Measurements from ENCODE around the gene LAMC1. TPM values are rescaled to one million over a fixed set of nuclear protein-coding genes. Genes with fewer than 3 reads are reported as not detected.

Gene LAMC1
- polyA plus RNA-seq, 1 of the 3 experiments (the other 2 are of a cell fraction) = 101 TPM

DNA sequence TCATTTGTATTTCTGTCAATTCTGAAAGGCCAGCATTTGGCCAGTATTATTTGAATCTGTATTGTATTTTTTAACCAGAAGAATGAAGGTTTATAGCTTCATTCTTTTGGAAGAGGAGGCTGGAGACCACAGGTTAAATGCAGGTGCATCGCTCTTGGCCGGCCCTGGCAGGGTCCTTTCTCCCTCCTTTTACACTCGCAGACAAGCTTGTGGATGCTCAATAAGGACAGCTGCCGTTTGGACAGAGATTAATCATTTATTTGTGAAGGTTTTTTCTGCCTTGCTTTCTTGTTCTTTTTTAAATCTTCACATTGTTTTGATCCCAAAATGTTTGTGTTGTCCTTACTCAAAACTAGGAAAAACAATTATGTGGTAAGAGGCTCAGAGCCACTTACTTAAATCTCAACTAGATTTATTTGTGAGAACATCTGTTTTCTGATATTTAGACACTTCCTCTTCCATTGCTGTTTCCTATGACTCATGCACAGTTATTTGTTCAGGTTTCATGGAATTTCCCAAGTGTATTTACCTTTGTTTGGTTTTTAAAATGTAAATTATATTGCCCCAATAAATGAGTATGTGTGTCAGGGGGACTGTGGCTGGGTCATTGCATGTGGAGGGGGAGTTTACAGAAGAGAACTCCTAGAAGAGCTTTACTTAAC lies 116.2 kb downstream of the LAMC1 start:
- peak overlapping the region; percentile 43 to 77 for H3K27ac ChIP-seq (ENCODE audit: low read depth in 2 of 2, low read length in 1 of 2)
- WGBS (ENCODE audit: low lambda C conversion rate) = 69% methylated on average over 4 of the region's 4 CpGs

DNA sequence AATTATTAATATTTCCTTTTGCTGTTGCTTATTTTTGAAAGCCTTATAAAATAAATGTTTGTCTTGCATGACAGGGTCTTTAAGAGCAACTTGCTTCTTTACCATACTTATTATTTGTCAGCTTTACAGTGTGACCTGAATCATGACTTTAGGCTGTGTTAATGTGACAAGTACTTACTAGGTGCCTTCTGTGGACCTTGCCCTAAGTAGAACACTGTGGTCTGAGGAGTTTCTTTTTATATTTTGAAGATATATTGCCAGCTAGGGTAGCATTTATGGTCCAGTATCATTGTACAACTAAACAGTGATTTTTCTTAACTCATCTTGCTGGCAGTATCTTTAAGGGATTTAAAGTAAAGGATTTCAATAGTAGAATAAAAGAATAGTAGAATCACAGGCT lies 117.4 kb downstream of the LAMC1 start:
- Histone ChIP-seq H3K9me2 (no peaks in the 10 kb centered on the region), H3K4me2 (no peak overlapping the region), H3K36me3 (replicated peaks in 1 of 2; ENCODE audit: control insufficient read depth in 1 of 2, insufficient read depth in 2 of 2, low read length in 1 of 2) (peaks cover 71 to 80% of the 10 kb centered on the region in 2 experiments), H3F3A (replicated peaks; ENCODE audit: insufficient read depth) (peaks cover 3% of the 10 kb centered on the region), H3K9me3 (no peaks in the 10 kb centered on the region), H2AFZ (ENCODE audit: low read depth) (no peak overlapping the region), H3K27me3 (ENCODE audit: insufficient read depth) (no peaks in the 10 kb centered on the region), H3K27ac (ENCODE audit: low read depth in 2 of 2, low read length in 1 of 2) (no peak overlapping the region), H3K4me1 (ENCODE audit: control insufficient read depth in 1 of 2, insufficient read depth in 2 of 2, low read depth in 1 of 2, low read length in 1 of 2) (peaks cover 0 to 6% of the 10 kb centered on the region in 2 experiments; a peak in 2 of 4 replicates), H4K20me1 (ENCODE audit: insufficient read depth) (no peaks in the 10 kb centered on the region), H3K79me2 (ENCODE audit: insufficient read depth) (no peaks in the 10 kb centered on the region), H3K4me3 (ENCODE audit: low read depth in 2 of 2, low read length in 1 of 2) (no peak overlapping the region), H3K9ac (no peak overlapping the region)
- no peak for DNase-seq
- CTCF ChIA-PET = interaction anchor here (0.8 kb wide), 1 partner anchor 9 kb away, joined by 3 read pairs; no protein-coding TSS in a partner anchor
- TF ChIP-seq RCOR1 (IDR thresholded peaks at IDR 0.05; ENCODE audit: low read length) (no peak), JUND (IDR thresholded peaks at IDR 0.05) (no peak), GABPA (IDR thresholded peaks at IDR 0.05; ENCODE audit: low read depth) (no peak), TEAD4 (IDR thresholded peaks at IDR 0.05; ENCODE audit: borderline replicate concordance, insufficient read depth) (no peak), FOXJ3 (CRISPR knock-in tag; IDR thresholded peaks at IDR 0.05) (no peak), RFX5 (IDR thresholded peaks at IDR 0.05; ENCODE audit: low read length) (no peak), TAF1 (IDR thresholded peaks at IDR 0.05; ENCODE audit: borderline replicate concordance, low read depth, low read length) (no peak), FOXM1 (IDR thresholded peaks at IDR 0.05; ENCODE audit: low read depth) (no peak), ELF1 (IDR thresholded peaks at IDR 0.05) (no peak), EP300 (IDR thresholded peaks at IDR 0.05; ENCODE audit: borderline replicate concordance in 1 of 2, low read depth in 1 of 2, low read length in 1 of 2) (no peak), FOSL2 (IDR thresholded peaks at IDR 0.05; ENCODE audit: borderline replicate concordance, low read depth) (no peak), NFIC (IDR thresholded peaks at IDR 0.05; ENCODE audit: borderline replicate concordance) (no peak), NRF1 (IDR thresholded peaks at IDR 0.05; ENCODE audit: low read depth, low read length) (no peak)
- TF ChIP-seq, protein P1, sequence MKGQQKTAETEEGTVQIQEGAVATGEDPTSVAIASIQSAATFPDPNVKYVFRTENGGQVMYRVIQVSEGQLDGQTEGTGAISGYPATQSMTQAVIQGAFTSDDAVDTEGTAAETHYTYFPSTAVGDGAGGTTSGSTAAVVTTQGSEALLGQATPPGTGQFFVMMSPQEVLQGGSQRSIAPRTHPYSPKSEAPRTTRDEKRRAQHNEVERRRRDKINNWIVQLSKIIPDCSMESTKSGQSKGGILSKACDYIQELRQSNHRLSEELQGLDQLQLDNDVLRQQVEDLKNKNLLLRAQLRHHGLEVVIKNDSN (IDR thresholded peaks at IDR 0.05; ENCODE audit: borderline replicate concordance, low read depth) = no peak
- TF ChIP-seq, protein P2, sequence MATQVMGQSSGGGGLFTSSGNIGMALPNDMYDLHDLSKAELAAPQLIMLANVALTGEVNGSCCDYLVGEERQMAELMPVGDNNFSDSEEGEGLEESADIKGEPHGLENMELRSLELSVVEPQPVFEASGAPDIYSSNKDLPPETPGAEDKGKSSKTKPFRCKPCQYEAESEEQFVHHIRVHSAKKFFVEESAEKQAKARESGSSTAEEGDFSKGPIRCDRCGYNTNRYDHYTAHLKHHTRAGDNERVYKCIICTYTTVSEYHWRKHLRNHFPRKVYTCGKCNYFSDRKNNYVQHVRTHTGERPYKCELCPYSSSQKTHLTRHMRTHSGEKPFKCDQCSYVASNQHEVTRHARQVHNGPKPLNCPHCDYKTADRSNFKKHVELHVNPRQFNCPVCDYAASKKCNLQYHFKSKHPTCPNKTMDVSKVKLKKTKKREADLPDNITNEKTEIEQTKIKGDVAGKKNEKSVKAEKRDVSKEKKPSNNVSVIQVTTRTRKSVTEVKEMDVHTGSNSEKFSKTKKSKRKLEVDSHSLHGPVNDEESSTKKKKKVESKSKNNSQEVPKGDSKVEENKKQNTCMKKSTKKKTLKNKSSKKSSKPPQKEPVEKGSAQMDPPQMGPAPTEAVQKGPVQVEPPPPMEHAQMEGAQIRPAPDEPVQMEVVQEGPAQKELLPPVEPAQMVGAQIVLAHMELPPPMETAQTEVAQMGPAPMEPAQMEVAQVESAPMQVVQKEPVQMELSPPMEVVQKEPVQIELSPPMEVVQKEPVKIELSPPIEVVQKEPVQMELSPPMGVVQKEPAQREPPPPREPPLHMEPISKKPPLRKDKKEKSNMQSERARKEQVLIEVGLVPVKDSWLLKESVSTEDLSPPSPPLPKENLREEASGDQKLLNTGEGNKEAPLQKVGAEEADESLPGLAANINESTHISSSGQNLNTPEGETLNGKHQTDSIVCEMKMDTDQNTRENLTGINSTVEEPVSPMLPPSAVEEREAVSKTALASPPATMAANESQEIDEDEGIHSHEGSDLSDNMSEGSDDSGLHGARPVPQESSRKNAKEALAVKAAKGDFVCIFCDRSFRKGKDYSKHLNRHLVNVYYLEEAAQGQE (IDR thresholded peaks at IDR 0.05; ENCODE audit: low read depth, low read length) = no peak
- TF ChIP-seq, protein P3, sequence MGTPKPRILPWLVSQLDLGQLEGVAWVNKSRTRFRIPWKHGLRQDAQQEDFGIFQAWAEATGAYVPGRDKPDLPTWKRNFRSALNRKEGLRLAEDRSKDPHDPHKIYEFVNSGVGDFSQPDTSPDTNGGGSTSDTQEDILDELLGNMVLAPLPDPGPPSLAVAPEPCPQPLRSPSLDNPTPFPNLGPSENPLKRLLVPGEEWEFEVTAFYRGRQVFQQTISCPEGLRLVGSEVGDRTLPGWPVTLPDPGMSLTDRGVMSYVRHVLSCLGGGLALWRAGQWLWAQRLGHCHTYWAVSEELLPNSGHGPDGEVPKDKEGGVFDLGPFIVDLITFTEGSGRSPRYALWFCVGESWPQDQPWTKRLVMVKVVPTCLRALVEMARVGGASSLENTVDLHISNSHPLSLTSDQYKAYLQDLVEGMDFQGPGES (IDR thresholded peaks at IDR 0.05; ENCODE audit: low read depth, low read length) = no peak
- POLR2A ChIA-PET = no interaction called here

More for the DNA sequence above, 116.2 kb downstream of the LAMC1 start:
- POLR2A ChIA-PET = interaction anchor here (1.0 kb wide), 1 partner anchor 10 kb away, joined by 4 read pairs; no protein-coding TSS in a partner anchor
- Histone ChIP-seq H3F3A (replicated peaks; ENCODE audit: insufficient read depth) (peaks cover 3% of the 10 kb centered on the region), H4K20me1 (ENCODE audit: insufficient read depth) (no peaks in the 10 kb centered on the region), H3K36me3 (replicated peaks in 1 of 2; ENCODE audit: control insufficient read depth in 1 of 2, insufficient read depth in 2 of 2, low read length in 1 of 2) (peaks cover 83 to 85% of the 10 kb centered on the region in 2 experiments), H3K9me3 (no peaks in the 10 kb centered on the region), H2AFZ (ENCODE audit: low read depth) (no peak overlapping the region), H3K4me2 (no peak overlapping the region), H3K27me3 (ENCODE audit: insufficient read depth) (no peaks in the 10 kb centered on the region), H3K9ac (no peak overlapping the region), H3K4me3 (ENCODE audit: low read depth in 2 of 2, low read length in 1 of 2) (no peak overlapping the region), H3K4me1 (ENCODE audit: control insufficient read depth in 1 of 2, insufficient read depth in 2 of 2, low read depth in 1 of 2, low read length in 1 of 2) (peaks cover 0 to 6% of the 10 kb centered on the region in 2 experiments; a peak in 2 of 4 replicates), H3K79me2 (ENCODE audit: insufficient read depth) (no peaks in the 10 kb centered on the region), H3K9me2 (no peaks in the 10 kb centered on the region)
- TF ChIP-seq EP300 (IDR thresholded peaks at IDR 0.05; ENCODE audit: borderline replicate concordance in 1 of 2, low read depth in 1 of 2, low read length in 1 of 2) (no peak), FOSL2 (IDR thresholded peaks at IDR 0.05; ENCODE audit: borderline replicate concordance, low read depth) (peak; percentile 46; the same call in 1 of the 2 replicates), RFX5 (IDR thresholded peaks at IDR 0.05; ENCODE audit: low read length) (no peak), TCF12 (IDR thresholded peaks at IDR 0.05) (peak; percentile 75), MXI1 (IDR thresholded peaks at IDR 0.05; ENCODE audit: low read depth, low read length) (no peak), JUND (IDR thresholded peaks at IDR 0.05) (peak; percentile 39), NFIC (IDR thresholded peaks at IDR 0.05; ENCODE audit: borderline replicate concordance) (no peak)
- TF ChIP-seq, protein P4, sequence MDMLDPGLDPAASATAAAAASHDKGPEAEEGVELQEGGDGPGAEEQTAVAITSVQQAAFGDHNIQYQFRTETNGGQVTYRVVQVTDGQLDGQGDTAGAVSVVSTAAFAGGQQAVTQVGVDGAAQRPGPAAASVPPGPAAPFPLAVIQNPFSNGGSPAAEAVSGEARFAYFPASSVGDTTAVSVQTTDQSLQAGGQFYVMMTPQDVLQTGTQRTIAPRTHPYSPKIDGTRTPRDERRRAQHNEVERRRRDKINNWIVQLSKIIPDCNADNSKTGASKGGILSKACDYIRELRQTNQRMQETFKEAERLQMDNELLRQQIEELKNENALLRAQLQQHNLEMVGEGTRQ (IDR thresholded peaks at IDR 0.05; ENCODE audit: borderline replicate concordance, low read depth, low read length) = no peak
- CTCF ChIA-PET = no interaction called here
- DNase-seq = no peak

All from SK-N-SH (cell line).